HCT116 (cell line): ENCODE results near the gene IFNLR1. TPM values are rescaled to one million over a fixed set of nuclear protein-coding genes. Genes with fewer than 3 reads are reported as not detected.
A peak's percentile ranks its signal among the peaks of the same experiment; 100 is the strongest.

ENCODE experiments used
- ATAC-seq: fragments of 200-7000 bp; cut with Tn5 transposase; 2 replicates; pipeline ENCODE4 v1.9.1; 2020; ENCODE audit warnings: mild to moderate bottlenecking, moderate library complexity
- BruUV-seq: library from RNA; stranded (reverse); fragments of 400-500 nt; replicated peaks from 2 replicates; lab custom pipeline; 2021; lab: Mats Ljungman, UMichigan
- CTCF ChIA-PET: fragments of 300-600 bp; sonication (Branson Sonifier 250); formaldehyde crosslinking; loops from one replicate; lab custom pipeline; 2021; ENCODE audit warnings: antibody characterized with exemption; lab: Charles Lee
- POLR2A ChIA-PET: fragments of 300-600, 350-600 bp; sonication (Branson Sonifier 250); formaldehyde crosslinking; loops from one replicate; lab custom pipeline; 2021; ENCODE audit warnings: antibody characterized with exemption; lab: Charles Lee
- RAD21 ChIA-PET, 2 experiments: fragments of 300-600 bp; sonication (Branson Sonifier 250); formaldehyde crosslinking; loops; one replicate each; lab custom pipeline; 2023; ENCODE audit warnings: low total read pairs in 2 of 2; ENCODE audit not compliant: uncharacterized antibody in 2 of 2, unreplicated experiment in 2 of 2, low non-redundant PET in 1 of 2; lab: Charles Lee
- DNase-seq: peaks from one replicate; pipeline ENCODE4 v3.0.0-alpha.2; 2010; ENCODE audit warnings: low read depth, low spot score
- H2AFZ ChIP-seq: fragments of 200-600 bp; shearing (Covaris generic), sonication (generic); 2 replicates; pipeline ENCODE4 v1.6.1; 2017; ENCODE audit warnings: low read depth, mixed run types, mixed read lengths, antibody characterized with exemption, low read length; ENCODE audit not compliant: poor library complexity, severe bottlenecking
- H3K27ac ChIP-seq: 2 replicates; pipeline ENCODE4 v1.5.1; 2012; ENCODE audit warnings: low read depth, low read length
- H3K27me3 ChIP-seq: fragments of 200-600 bp; sonication (generic); 2 replicates; pipeline ENCODE4 v1.6.1; 2016; ENCODE audit warnings: mixed run types, low read length, mixed read lengths; ENCODE audit not compliant: insufficient read depth
- H3K36me3 ChIP-seq, 2 experiments: fragments of 200-500 bp in 1 of 2; fragments of 200-600 bp in 1 of 2; sonication (Bioruptor generic) in 1 of 2; sonication (generic) in 1 of 2; 2 replicates each; pipeline versions ENCODE4 v1.5.1 to v1.6.1; 2014 to 2016; ENCODE audit warnings: low read length in 2 of 2, inconsistent platforms in 1 of 2, mixed read lengths in 1 of 2, mixed run types in 1 of 2; ENCODE audit not compliant: insufficient read depth in 2 of 2, control insufficient read depth in 1 of 2
- H3K4me1 ChIP-seq, 2 experiments: fragments of 200-600 bp in 1 of 2; sonication (generic) in 1 of 2; 2 replicates each; pipeline versions ENCODE4 v1.5.1 to v1.6.1; 2012 to 2017; ENCODE audit warnings: low read length in 2 of 2, inconsistent platforms in 1 of 2, mild to moderate bottlenecking in 1 of 2, mixed read lengths in 1 of 2, mixed run types in 1 of 2, moderate library complexity in 1 of 2; ENCODE audit not compliant: insufficient read depth in 2 of 2, control insufficient read depth in 1 of 2
- H3K4me2 ChIP-seq: fragments of 200-600 bp; sonication (generic); 2 replicates; pipeline ENCODE4 v1.6.1; 2017; ENCODE audit warnings: mixed run types, low read length, mixed read lengths
- H3K4me3 ChIP-seq, 2 experiments: fragments of 200-600 bp in 1 of 2; sonication (generic) in 1 of 2; replicated peaks in 1 of 2; 2 replicates each; pipeline ENCODE4 v1.5.1; 2011 to 2016; ENCODE audit warnings: low read length in 2 of 2, control low read depth in 1 of 2, low read depth in 1 of 2, mild to moderate bottlenecking in 1 of 2, mixed read lengths in 1 of 2, mixed run types in 1 of 2
- H3K79me2 ChIP-seq: fragments of 200-600 bp; sonication (generic); 2 replicates; pipeline ENCODE4 v1.6.1; 2017; ENCODE audit warnings: mild to moderate bottlenecking, mixed run types, low read length, moderate library complexity, mixed read lengths; ENCODE audit not compliant: insufficient read depth
- H3K9ac ChIP-seq: fragments of 200-600 bp; sonication (generic); 2 replicates; pipeline ENCODE4 v1.6.1; 2016; ENCODE audit warnings: low read length, mixed read lengths
- H3K9me2 ChIP-seq: fragments of 200-600 bp; sonication (generic), shearing (Covaris generic); 2 replicates; pipeline ENCODE4 v1.6.1; 2017; ENCODE audit warnings: mixed run types, mild to moderate bottlenecking, moderate library complexity; ENCODE audit not compliant: insufficient read depth
- H3K9me3 ChIP-seq, 2 experiments: fragments of 200-500 bp in 1 of 2; fragments of 200-600 bp in 1 of 2; sonication (Bioruptor generic) in 1 of 2; sonication (generic) in 1 of 2; 2 replicates each; pipeline ENCODE4 v1.6.1; 2014 to 2017; ENCODE audit warnings: low read length in 2 of 2, mixed read lengths in 2 of 2, inconsistent platforms in 1 of 2, low read depth in 1 of 2, mild to moderate bottlenecking in 1 of 2, mixed run types in 1 of 2, moderate library complexity in 1 of 2; ENCODE audit not compliant: control insufficient read depth in 1 of 2, insufficient read depth in 1 of 2
- H4K20me1 ChIP-seq: fragments of 200-600 bp; sonication (generic), shearing (Covaris generic); 2 replicates; pipeline ENCODE4 v1.6.1; 2017; ENCODE audit warnings: mixed run types, mild to moderate bottlenecking, moderate library complexity; ENCODE audit not compliant: insufficient read depth
- ELF1 ChIP-seq: IDR thresholded peaks from 2 replicates; pipeline ENCODE4 v1.6.1; 2012; ENCODE audit warnings: low read depth, borderline replicate concordance
- EZH2 ChIP-seq: fragments of 200-600 bp; sonication (generic); IDR thresholded peaks from 2 replicates; pipeline ENCODE4 v1.6.1; 2017; ENCODE audit warnings: antibody characterized with exemption, mixed run types
- JUND ChIP-seq: IDR thresholded peaks from 2 replicates; pipeline ENCODE4 v1.6.1; 2012
- RAD21 ChIP-seq: IDR thresholded peaks from 2 replicates; pipeline ENCODE4 v1.6.1; 2012; ENCODE audit warnings: low read depth, mild to moderate bottlenecking
- SIN3A ChIP-seq: IDR thresholded peaks from 2 replicates; pipeline ENCODE4 v1.6.1; 2012; ENCODE audit warnings: low read depth
- YY1 ChIP-seq: IDR thresholded peaks from 2 replicates; pipeline ENCODE4 v1.6.1; 2011; ENCODE audit warnings: low read length, low read depth, moderate library complexity, mild to moderate bottlenecking; ENCODE audit not compliant: insufficient replicate concordance; ENCODE audit errors: extremely low read depth
- ZFX ChIP-seq: fragments of 450-650 bp; IDR thresholded peaks from 2 replicates; pipeline ENCODE4 v1.6.1; 2017
- intact Hi-C: fragments of 100-400 bp; cut with micrococcal nuclease; formaldehyde crosslinking; loops from 2 replicates; pipeline ENCODE4 v1.10.0; 2022
- total RNA-seq: library from RNA; stranded (reverse); gene quantifications from one replicate; pipeline ENCODE4 v1.2.1, GENCODE V29; 2021; ENCODE audit not compliant: unreplicated experiment
- TF ChIP-seq, protein P1 (sequence below): IDR thresholded peaks from 2 replicates; pipeline ENCODE4 v1.6.1; 2012
- TF ChIP-seq, protein P2 (sequence below), 3 experiments: fragments of 200-600 bp in 1 of 3; sonication (generic) in 1 of 3; IDR thresholded peaks in 2 of 3; conservative IDR thresholded peaks in 1 of 3; 2 replicates each; pipeline ENCODE4 v1.5.1; 2012 to 2017; ENCODE audit warnings: low read depth in 2 of 3, low read length in 2 of 3, antibody characterized with exemption in 1 of 3, borderline replicate concordance in 1 of 3, control low read depth in 1 of 3, mild to moderate bottlenecking in 1 of 3, mixed read lengths in 1 of 3, mixed run types in 1 of 3, moderate library complexity in 1 of 3; ENCODE audit not compliant: insufficient read depth in 1 of 3

Gene IFNLR1
- total RNA-seq, 1 experiment from 2014 or later = 7.6 TPM

DNA sequence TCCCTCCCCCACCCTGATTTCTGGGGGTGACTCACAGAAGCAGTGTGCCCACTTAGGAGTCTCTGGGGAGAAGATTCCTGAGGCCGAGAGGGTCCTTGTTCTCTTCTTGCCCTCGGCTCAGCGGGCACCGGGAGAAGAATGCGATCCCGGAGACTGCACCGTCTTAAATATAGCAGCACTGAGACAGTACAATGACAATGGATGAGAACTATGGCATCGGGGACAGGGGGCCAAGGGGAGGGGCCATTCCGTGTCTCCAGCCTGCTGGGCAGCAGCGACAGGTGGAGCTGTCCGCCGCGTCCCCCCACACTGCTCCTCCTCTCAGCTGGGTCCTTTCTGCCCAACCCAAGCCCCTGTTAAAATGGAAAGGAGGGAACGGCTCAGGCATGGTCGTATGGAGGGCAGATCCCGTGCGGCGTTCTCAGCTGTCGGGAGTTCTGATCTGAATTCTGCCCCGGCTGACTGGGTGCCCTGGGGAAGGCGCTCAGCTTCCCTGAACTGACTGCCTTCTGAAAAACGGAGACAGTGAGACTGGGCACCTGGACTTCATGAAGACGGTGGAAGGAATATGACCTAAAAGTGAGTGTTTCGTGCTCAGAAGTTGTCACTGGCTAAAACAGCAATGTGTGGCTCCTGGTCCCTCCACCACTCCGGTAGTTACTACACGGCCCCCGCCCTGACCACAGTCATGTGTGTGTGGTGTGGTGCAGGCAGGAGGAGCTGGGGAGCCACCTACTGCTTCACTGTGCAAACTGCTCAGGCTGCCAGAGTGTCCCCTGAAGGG lies 74.9 kb downstream of the IFNLR1 start, which contains the start of gene MYOM3:
MYOM3 (minus strand) TSS at position 140 of the 784 bp plus-strand sequence. CDS start 3,499 bp downstream, outside the sequence.
- peak; percentile 18 for DNase-seq
- Histone ChIP-seq H3K27ac (no peak within 1 kb of the TSS), H3K9me2 (no peaks in the 10 kb centered on the region), H3K4me3 (no peak within 1 kb of the TSS), H4K20me1 (no peaks in the 10 kb centered on the region), H3K4me1 (peaks cover 9 to 40% of the 10 kb centered on the region in 2 experiments), H3K9me3 (no peaks in the 10 kb centered on the region), H3K4me2 (no peak within 1 kb of the TSS), H3K36me3 (no peaks in the 10 kb centered on the region), H3K9ac (no peak within 1 kb of the TSS), H3K27me3 (no peaks in the 10 kb centered on the region), H2AFZ (no peak within 1 kb of the TSS), H3K79me2 (no peaks in the 10 kb centered on the region; the same call in 1 of the 2 replicates)
- BruUV-seq = no TSS peak
- ChIA-PET CTCF (interaction anchor here (1.3 kb wide), 1 partner anchor 279 kb away, joined by 3 read pairs; no protein-coding TSS in a partner anchor), POLR2A (no interaction called here), RAD21 (no interaction called here)
- TF ChIP-seq, protein P1, sequence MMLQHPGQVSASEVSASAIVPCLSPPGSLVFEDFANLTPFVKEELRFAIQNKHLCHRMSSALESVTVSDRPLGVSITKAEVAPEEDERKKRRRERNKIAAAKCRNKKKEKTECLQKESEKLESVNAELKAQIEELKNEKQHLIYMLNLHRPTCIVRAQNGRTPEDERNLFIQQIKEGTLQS = no peak
- TF ChIP-seq SIN3A (no peak), YY1 (no peak), JUND (no peak), RAD21 (peak; percentile 79), ZFX (no peak), EZH2 (no peak), ELF1 (no peak)
- TF ChIP-seq, protein P2, sequence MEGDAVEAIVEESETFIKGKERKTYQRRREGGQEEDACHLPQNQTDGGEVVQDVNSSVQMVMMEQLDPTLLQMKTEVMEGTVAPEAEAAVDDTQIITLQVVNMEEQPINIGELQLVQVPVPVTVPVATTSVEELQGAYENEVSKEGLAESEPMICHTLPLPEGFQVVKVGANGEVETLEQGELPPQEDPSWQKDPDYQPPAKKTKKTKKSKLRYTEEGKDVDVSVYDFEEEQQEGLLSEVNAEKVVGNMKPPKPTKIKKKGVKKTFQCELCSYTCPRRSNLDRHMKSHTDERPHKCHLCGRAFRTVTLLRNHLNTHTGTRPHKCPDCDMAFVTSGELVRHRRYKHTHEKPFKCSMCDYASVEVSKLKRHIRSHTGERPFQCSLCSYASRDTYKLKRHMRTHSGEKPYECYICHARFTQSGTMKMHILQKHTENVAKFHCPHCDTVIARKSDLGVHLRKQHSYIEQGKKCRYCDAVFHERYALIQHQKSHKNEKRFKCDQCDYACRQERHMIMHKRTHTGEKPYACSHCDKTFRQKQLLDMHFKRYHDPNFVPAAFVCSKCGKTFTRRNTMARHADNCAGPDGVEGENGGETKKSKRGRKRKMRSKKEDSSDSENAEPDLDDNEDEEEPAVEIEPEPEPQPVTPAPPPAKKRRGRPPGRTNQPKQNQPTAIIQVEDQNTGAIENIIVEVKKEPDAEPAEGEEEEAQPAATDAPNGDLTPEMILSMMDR (IDR thresholded peaks at IDR 0.05 in 2 of 3, conservative IDR thresholded peaks at IDR 0.05 in 1 of 3; ENCODE audit: borderline replicate concordance in 1 of 3, insufficient read depth in 1 of 3, low read depth in 2 of 3, low read length in 2 of 3) = peak in 2 of 3 experiments; percentile 47 to 48; a peak in 5 of 6 replicates
- ATAC-seq = peak; percentile 66
- intact Hi-C loops = no loop called here
